WTC11 (cell line): ENCODE results near the gene TNP2. TPM values are rescaled to one million over a fixed set of nuclear protein-coding genes. Genes with fewer than 3 reads are reported as not detected.

Experiments used
- ATAC-seq: fragments of 200-7000 bp; cut with Tn5 transposase; 2 replicates; pipeline ENCODE4 v1.10.0; 2021; ENCODE audit warnings: mild to moderate bottlenecking, moderate library complexity
- CTCF ChIA-PET: fragments of 300-600 bp; sonication (Branson Sonifier 250); formaldehyde crosslinking; loops from one replicate; lab custom pipeline; 2021; ENCODE audit warnings: antibody characterized with exemption; lab: Charles Lee
- POLR2A ChIA-PET: fragments of 350-600 bp; sonication (Branson Sonifier 250); formaldehyde crosslinking; loops from one replicate; lab custom pipeline; 2021; ENCODE audit warnings: antibody characterized with exemption; lab: Charles Lee
- DNase-seq: peaks from one replicate; pipeline ENCODE4 v3.0.0; 2021; ENCODE audit warnings: low spot score
- H3K27ac Mint-ChIP-seq: 2 replicates; pipeline ENCODE4 v1.8.0; 2021; ENCODE audit warnings: mixed read lengths
- H3K27me3 Mint-ChIP-seq: 2 replicates; pipeline ENCODE4 v1.8.0; 2021; ENCODE audit warnings: low read depth, mild to moderate bottlenecking, moderate library complexity, mixed read lengths
- H3K36me3 Mint-ChIP-seq: 2 replicates; pipeline ENCODE4 v1.8.0; 2021; ENCODE audit warnings: mixed read lengths
- H3K4me1 Mint-ChIP-seq: 2 replicates; pipeline ENCODE4 v1.8.0; 2022; ENCODE audit warnings: mixed read lengths
- H3K4me3 Mint-ChIP-seq: 2 replicates; pipeline ENCODE4 v1.8.0; 2021; ENCODE audit warnings: mild to moderate bottlenecking, moderate library complexity, mixed read lengths
- H3K9me3 Mint-ChIP-seq: 2 replicates; pipeline ENCODE4 v1.8.0; 2021; ENCODE audit warnings: mixed read lengths
- ATF1 ChIP-seq: sonication (generic); formaldehyde crosslinking; IDR thresholded peaks from 2 replicates; pipeline ENCODE4 v1.8.1; 2023; ENCODE audit warnings: mild to moderate bottlenecking, moderate library complexity, missing genetic modification reagents
- ATF2 ChIP-seq: sonication (generic); formaldehyde crosslinking; IDR thresholded peaks from 2 replicates; pipeline ENCODE4 v1.8.1; 2022; ENCODE audit warnings: low read depth, missing genetic modification reagents, borderline replicate concordance
- CBFB ChIP-seq: sonication (generic); formaldehyde crosslinking; IDR thresholded peaks from 2 replicates; pipeline ENCODE4 v1.8.1; 2022; ENCODE audit warnings: mild to moderate bottlenecking, low read depth, missing genetic modification reagents
- CREB1 ChIP-seq: sonication (generic); formaldehyde crosslinking; IDR thresholded peaks from 2 replicates; pipeline ENCODE4 v1.8.0; 2023; ENCODE audit warnings: mild to moderate bottlenecking, missing genetic modification reagents
- CREM ChIP-seq: sonication (generic); formaldehyde crosslinking; IDR thresholded peaks from 2 replicates; pipeline ENCODE4 v1.8.1; 2022; ENCODE audit warnings: mild to moderate bottlenecking, missing genetic modification reagents, moderate library complexity
- E2F4 ChIP-seq: sonication (generic); formaldehyde crosslinking; IDR thresholded peaks from 2 replicates; pipeline ENCODE4 v1.8.1; 2022; ENCODE audit warnings: low read depth, mild to moderate bottlenecking, moderate library complexity, missing genetic modification reagents, borderline replicate concordance
- FOXP1 ChIP-seq: sonication (generic); formaldehyde crosslinking; IDR thresholded peaks from 2 replicates; pipeline ENCODE4 v1.8.0; 2022; ENCODE audit warnings: missing genetic modification reagents, mild to moderate bottlenecking, moderate library complexity, borderline replicate concordance
- GABPB1 ChIP-seq: sonication (generic); formaldehyde crosslinking; IDR thresholded peaks from 2 replicates; pipeline ENCODE4 v1.8.1; 2023; ENCODE audit warnings: mild to moderate bottlenecking, missing genetic modification reagents
- HMGXB4 ChIP-seq: sonication (generic); formaldehyde crosslinking; IDR thresholded peaks from 2 replicates; pipeline ENCODE4 v1.8.1; 2023; ENCODE audit warnings: mild to moderate bottlenecking, moderate library complexity, missing genetic modification reagents
- JUN ChIP-seq: sonication (generic); formaldehyde crosslinking; IDR thresholded peaks from 2 replicates; pipeline ENCODE4 v1.8.0; 2023; ENCODE audit warnings: mild to moderate bottlenecking, missing genetic modification reagents
- KAT7 ChIP-seq: sonication (generic); formaldehyde crosslinking; IDR thresholded peaks from 2 replicates; pipeline ENCODE4 v1.8.1; 2023; ENCODE audit warnings: missing genetic modification reagents, mild to moderate bottlenecking, borderline replicate concordance
- MAX ChIP-seq: sonication (generic); formaldehyde crosslinking; IDR thresholded peaks from 2 replicates; pipeline ENCODE4 v1.8.0; 2022; ENCODE audit warnings: mild to moderate bottlenecking, missing genetic modification reagents
- NR1H2 ChIP-seq: sonication (generic); formaldehyde crosslinking; IDR thresholded peaks from 2 replicates; pipeline ENCODE4 v1.9.0; 2021; ENCODE audit warnings: mild to moderate bottlenecking, moderate library complexity, missing genetic modification reagents
- SMAD3 ChIP-seq: sonication (generic); formaldehyde crosslinking; IDR thresholded peaks from 2 replicates; pipeline ENCODE4 v1.8.0; 2022; ENCODE audit warnings: missing genetic modification reagents, mild to moderate bottlenecking, borderline replicate concordance
- SP1 ChIP-seq: sonication (generic); formaldehyde crosslinking; conservative IDR thresholded peaks from 2 replicates; pipeline ENCODE4 v1.8.1; 2022; ENCODE audit warnings: missing genetic modification reagents
- ZNF138 ChIP-seq: sonication (generic); formaldehyde crosslinking; conservative IDR thresholded peaks from 2 replicates; pipeline ENCODE4 v1.8.1; 2022; ENCODE audit warnings: mild to moderate bottlenecking, moderate library complexity, missing genetic modification reagents
- total RNA-seq: library from RNA; stranded (reverse); gene quantifications from 3 replicates; pipeline ENCODE4 v1.2.3, GENCODE V29; 2021

The TNP2 gene
- total RNA-seq, 1 experiment from 2014 or later, result not detected

- TF ChIP-seq KAT7 (CRISPR knock-in tag) (no peak), ATF1 (no peak), GABPB1 (CRISPR knock-in tag) (no peak), CREM (CRISPR knock-in tag) (no peak), CREB1 (CRISPR knock-in tag) (no peak), JUN (no peak)
These were observed 36.0 kb downstream of the TNP2 start (continued) for GRCh38 chr16:11232852-11233726.

- H3K4me3 Mint-ChIP-seq, result no peak overlapping the region
- no peaks in the 10 kb centered on the region for H3K36me3 Mint-ChIP-seq
- H3K27me3 Mint-ChIP-seq, result no peaks in the 10 kb centered on the region
- H3K9me3 Mint-ChIP-seq, result no peaks in the 10 kb centered on the region
- DNase-seq, result no peak
- ChIA-PET CTCF (interaction anchor here (0.9 to 1.4 kb wide), 2 partner anchors 139 to 261 kb away, joined by 3 to 4 read pairs; no protein-coding TSS in a partner anchor), POLR2A (no interaction called here)
- peaks cover 7% of the 10 kb centered on the region; the same call in 1 of the 2 replicates for H3K4me1 Mint-ChIP-seq
- H3K27ac Mint-ChIP-seq, result no peak overlapping the region
- no peak for ATAC-seq
- TF ChIP-seq NR1H2 (CRISPR knock-in tag) (no peak), HMGXB4 (no peak), E2F4 (no peak), SMAD3 (CRISPR knock-in tag) (no peak), CBFB (no peak), CREB1 (CRISPR knock-in tag) (no peak), ATF2 (CRISPR knock-in tag) (no peak), SP1 (CRISPR knock-in tag) (no peak)
- TF ChIP-seq, all 79 proteins: peak for 0
These were observed 36.7 kb downstream of the TNP2 start for GRCh38 chr16:11232302-11232851.

- TF ChIP-seq MAX (CRISPR knock-in tag) (peak; percentile 35; the same call in 1 of the 2 replicates), CBFB (no peak), ZNF138 (CRISPR knock-in tag) (no peak), FOXP1 (CRISPR knock-in tag) (no peak)
- CTCF ChIA-PET, result no interaction called here
- Mint-ChIP-seq H3K9me3 (no peaks in the 10 kb centered on the region), H3K36me3 (no peaks in the 10 kb centered on the region), H3K4me1 (peaks cover 7% of the 10 kb centered on the region; the same call in 1 of the 2 replicates), H3K27me3 (no peaks in the 10 kb centered on the region), H3K4me3 (no peak overlapping the region), H3K27ac (peak overlapping the region; percentile 22; the same call in 1 of the 2 replicates)
- no peak for DNase-seq
- no peak for ATAC-seq
- POLR2A ChIA-PET, result no interaction called here
These were observed 37.7 kb downstream of the TNP2 start for GRCh38 chr16:11231367-11231970.
